H1 (cell line): ENCODE data around the gene SBF2. TPM values are rescaled to one million over a fixed set of nuclear protein-coding genes. Genes with fewer than 3 reads are reported as not detected.

Experiments
- CTCF ChIA-PET: fragments of 300-600 bp; sonication (Branson Sonifier 250); formaldehyde crosslinking; loops from one replicate; lab custom pipeline; 2021; ENCODE audit not compliant: partially characterized antibody; lab: Charles Lee
- POLR2A ChIA-PET: fragments of 300-600 bp; sonication (Branson Sonifier 250); formaldehyde crosslinking; loops from one replicate; lab custom pipeline; 2021; ENCODE audit warnings: inconsistent platforms; ENCODE audit not compliant: partially characterized antibody; lab: Charles Lee
- DNase-seq, 2 experiments: peaks; one replicate each; pipeline versions ENCODE4 v3.0.0 to v3.0.0-alpha.2; 2010 to 2022; ENCODE audit warnings: low spot score in 2 of 2, low read depth in 1 of 2, mixed read lengths in 1 of 2
- FAIRE-seq: peaks from 2 replicates; lab custom pipeline; 2011; peaks lifted over from hg19 to GRCh38; lab: Jason Lieb, UNC
- H2AFZ ChIP-seq: 2 replicates; pipeline ENCODE4 v1.8.1; 2012; ENCODE audit warnings: low read length, inconsistent platforms
- H2AK5ac ChIP-seq: 2 replicates; pipeline ENCODE4 v1.6.1; 2013; ENCODE audit warnings: low read depth, low read length
- H2BK120ac ChIP-seq: replicated peaks from 2 replicates; pipeline ENCODE3; 2013; ENCODE audit warnings: low read depth, low read length, inconsistent platforms
- H2BK12ac ChIP-seq: 2 replicates; pipeline ENCODE4 v1.6.1; 2013; ENCODE audit warnings: low read depth, low read length
- H2BK15ac ChIP-seq: 2 replicates; pipeline ENCODE4 v1.6.1; 2013; ENCODE audit warnings: low read length
- H2BK20ac ChIP-seq: 2 replicates; pipeline ENCODE4 v1.6.1; 2013; ENCODE audit warnings: low read length
- H2BK5ac ChIP-seq: 2 replicates; pipeline ENCODE4 v1.6.1; 2013; ENCODE audit warnings: low read depth, low read length
- H3K14ac ChIP-seq: 2 replicates; pipeline ENCODE4 v1.6.1; 2013; ENCODE audit warnings: inconsistent platforms; ENCODE audit not compliant: insufficient read length
- H3K18ac ChIP-seq: 2 replicates; pipeline ENCODE4 v1.6.1; 2013; ENCODE audit warnings: low read length; ENCODE audit errors: extremely low read depth
- H3K23ac ChIP-seq: 2 replicates; pipeline ENCODE4 v1.6.1; 2013; ENCODE audit warnings: inconsistent platforms; ENCODE audit not compliant: insufficient read length
- H3K23me2 ChIP-seq: 2 replicates; pipeline ENCODE4 v1.6.1; 2013; ENCODE audit warnings: low read depth, low read length
- H3K27ac ChIP-seq: 2 replicates; pipeline ENCODE4 v1.6.1; 2011; ENCODE audit warnings: low read depth, low read length, inconsistent platforms
- H3K27me3 ChIP-seq, 4 experiments: replicated peaks in 1 of 4; 1 replicate in 1 of 4; 2 replicates in 3 of 4; pipeline versions ENCODE4 v1.6.1 to v1.8.1; 2011 to 2013; ENCODE audit warnings: low read length in 3 of 4, mild to moderate bottlenecking in 3 of 4, inconsistent platforms in 2 of 4, mixed read lengths in 2 of 4, moderate library complexity in 1 of 4; ENCODE audit not compliant: control insufficient read depth in 3 of 4, insufficient read depth in 3 of 4; ENCODE audit errors: extremely low read depth in 1 of 4
- H3K36me3 ChIP-seq, 4 experiments: 2 replicates each; pipeline versions ENCODE4 v1.6.1 to v1.8.1; 2011 to 2013; ENCODE audit warnings: mild to moderate bottlenecking in 4 of 4, low read length in 3 of 4, moderate library complexity in 2 of 4, control low read depth in 1 of 4, inconsistent platforms in 1 of 4; ENCODE audit not compliant: insufficient read depth in 4 of 4, control insufficient read depth in 2 of 4
- H3K4ac ChIP-seq: replicated peaks from 2 replicates; pipeline ENCODE3; 2013; ENCODE audit warnings: low read length, low read depth, mixed read lengths, inconsistent platforms; ENCODE audit not compliant: insufficient read length
- H3K4me1 ChIP-seq, 4 experiments: replicated peaks in 1 of 4; 1 replicate in 1 of 4; 2 replicates in 3 of 4; pipeline versions ENCODE4 v1.6.1 to v1.8.1; 2011 to 2013; ENCODE audit warnings: low read length in 3 of 4, inconsistent platforms in 2 of 4, mixed read lengths in 1 of 4; ENCODE audit not compliant: insufficient read depth in 4 of 4, control insufficient read depth in 3 of 4
- H3K4me2 ChIP-seq, 2 experiments: 2 replicates each; pipeline versions ENCODE4 v1.6.1 to v1.8.1; 2011 to 2013; ENCODE audit warnings: low read depth in 2 of 2, low read length in 2 of 2, control low read depth in 1 of 2, inconsistent platforms in 1 of 2, mild to moderate bottlenecking in 1 of 2; ENCODE audit not compliant: insufficient read depth in 1 of 2
- H3K4me3 ChIP-seq, 4 experiments: fragments of 200-600, 300-600 bp in 1 of 4; sonication (generic), shearing (Covaris generic), sonication (Bioruptor Twin) in 1 of 4; 2 replicates each; pipeline versions ENCODE4 v1.5.1 to v1.8.1; 2011 to 2016; ENCODE audit warnings: low read length in 4 of 4, low read depth in 3 of 4, control low read depth in 2 of 4, inconsistent platforms in 2 of 4, mild to moderate bottlenecking in 2 of 4, mixed read lengths in 1 of 4, moderate library complexity in 1 of 4; ENCODE audit not compliant: insufficient read depth in 2 of 4; ENCODE audit errors: extremely low read depth in 1 of 4
- H3K56ac ChIP-seq: replicated peaks from 2 replicates; pipeline ENCODE3; 2013; ENCODE audit warnings: low read depth, mild to moderate bottlenecking, mixed read lengths, low read length, inconsistent platforms; ENCODE audit not compliant: insufficient read length
- H3K79me1 ChIP-seq: 2 replicates; pipeline ENCODE4 v1.6.1; 2013; ENCODE audit warnings: low read depth, low read length, control low read depth
- H3K79me2 ChIP-seq, 2 experiments: 2 replicates each; pipeline versions ENCODE4 v1.6.1 to v1.8.1; 2012 to 2013; ENCODE audit warnings: low read length in 2 of 2, mild to moderate bottlenecking in 2 of 2, inconsistent platforms in 1 of 2; ENCODE audit not compliant: insufficient read depth in 2 of 2, control insufficient read depth in 1 of 2
- H3K9ac ChIP-seq, 4 experiments: replicated peaks in 1 of 4; 1 replicate in 1 of 4; 2 replicates in 3 of 4; pipeline versions ENCODE4 v1.6.1 to v1.8.1; 2011 to 2013; ENCODE audit warnings: low read depth in 3 of 4, low read length in 3 of 4, control low read depth in 2 of 4, mild to moderate bottlenecking in 2 of 4, moderate library complexity in 2 of 4, inconsistent platforms in 1 of 4; ENCODE audit errors: extremely low read depth in 1 of 4
- H3K9me3 ChIP-seq, 2 experiments: 2 replicates each; pipeline versions ENCODE4 v1.6.1 to v1.8.1; 2012 to 2013; ENCODE audit warnings: mild to moderate bottlenecking in 2 of 2, moderate library complexity in 2 of 2, control low read depth in 1 of 2, inconsistent platforms in 1 of 2, low read depth in 1 of 2, low read length in 1 of 2, mixed read lengths in 1 of 2; ENCODE audit not compliant: insufficient read depth in 2 of 2
- H4K20me1 ChIP-seq, 2 experiments: replicated peaks in 1 of 2; 2 replicates each; pipeline versions ENCODE3 to v1.8.1; 2011 to 2013; ENCODE audit warnings: inconsistent platforms in 2 of 2, low read length in 2 of 2, mild to moderate bottlenecking in 1 of 2; ENCODE audit not compliant: insufficient read depth in 2 of 2, control insufficient read depth in 1 of 2
- H4K5ac ChIP-seq: 2 replicates; pipeline ENCODE4 v1.6.1; 2013; ENCODE audit warnings: low read length, low read depth, mixed read lengths, inconsistent platforms; ENCODE audit not compliant: insufficient read length
- H4K8ac ChIP-seq: 2 replicates; pipeline ENCODE4 v1.8.0; 2013; ENCODE audit warnings: mild to moderate bottlenecking, moderate library complexity, low read length, inconsistent platforms; ENCODE audit not compliant: insufficient read depth; ENCODE audit errors: extremely low read depth
- H4K91ac ChIP-seq: replicated peaks from 2 replicates; pipeline ENCODE3; 2013; ENCODE audit warnings: low read length, mixed read lengths, inconsistent platforms; ENCODE audit not compliant: insufficient read length
- CHD2 ChIP-seq: IDR thresholded peaks from 2 replicates; pipeline ENCODE4 v1.6.1; 2012; ENCODE audit warnings: low read length, improper control_type of control experiment
- EGR1 ChIP-seq: IDR thresholded peaks from 2 replicates; pipeline ENCODE4 v1.6.1; 2011; ENCODE audit warnings: low read depth, low read length, borderline replicate concordance
- SIN3A ChIP-seq, 2 experiments: IDR thresholded peaks in 1 of 2; conservative IDR thresholded peaks in 1 of 2; 2 replicates each; pipeline ENCODE4 v1.6.1; 2011 to 2012; ENCODE audit warnings: low read length in 2 of 2, improper control_type of control experiment in 1 of 2, low read depth in 1 of 2, mild to moderate bottlenecking in 1 of 2
- ZNF274 ChIP-seq: IDR thresholded peaks from 2 replicates; pipeline ENCODE4 v1.7.0; 2012; ENCODE audit warnings: low read length, borderline replicate concordance; ENCODE audit errors: extremely low read depth
- WGBS, 2 experiments: shearing (Covaris generic) in 1 of 2; methylation state at CpG; one replicate each; pipeline versions ENCODE4 v1.1.6 to v1.1.7; 2013 to 2015; ENCODE audit warnings: low lambda C conversion rate in 2 of 2, mixed read lengths in 2 of 2, inconsistent platforms in 1 of 2, low coverage in 1 of 2, missing lambda C conversion rate in 1 of 2; ENCODE audit not compliant: insufficient replicate concordance in 2 of 2, insufficient coverage in 1 of 2, insufficient read length in 1 of 2; ENCODE audit errors: extremely low coverage in 1 of 2, missing lambda C conversion rate in 1 of 2; 5-methylcytosine and 5-hydroxymethylcytosine counted together
- polyA plus RNA-seq, 7 experiments: library from polyadenylated mRNA; depleted of rRNA in 3 of 7; stranded (reverse) in 5 of 7; unstranded in 2 of 7; fragments of >200 nt in 5 of 7; fragments of 200-250 nt in 2 of 7; gene quantifications; 1 replicate in 5 of 7; 2 replicates in 1 of 7; 4 replicates in 1 of 7; pipeline versions ENCODE4 v1.2.1 to v1.2.3, GENCODE V29; 2011 to 2013; ENCODE audit warnings: missing spikeins in 2 of 7, mixed read lengths in 2 of 7
- total RNA-seq: library from RNA; stranded (reverse); fragmentation: NEBNext Ultra II Directional; extraction: Animal tissue kit (Norgen Biotek cat#: 25700); gene quantifications from 2 replicates; pipeline ENCODE4 v1.2.1, GENCODE V29; 2021

SBF2 gene
- total and polyA plus RNA-seq, 2 of the 8 experiments (the other 6 are each of a cell fraction or from before 2014, with no cell fraction given): 36.7 to 50.5 TPM

DNA sequence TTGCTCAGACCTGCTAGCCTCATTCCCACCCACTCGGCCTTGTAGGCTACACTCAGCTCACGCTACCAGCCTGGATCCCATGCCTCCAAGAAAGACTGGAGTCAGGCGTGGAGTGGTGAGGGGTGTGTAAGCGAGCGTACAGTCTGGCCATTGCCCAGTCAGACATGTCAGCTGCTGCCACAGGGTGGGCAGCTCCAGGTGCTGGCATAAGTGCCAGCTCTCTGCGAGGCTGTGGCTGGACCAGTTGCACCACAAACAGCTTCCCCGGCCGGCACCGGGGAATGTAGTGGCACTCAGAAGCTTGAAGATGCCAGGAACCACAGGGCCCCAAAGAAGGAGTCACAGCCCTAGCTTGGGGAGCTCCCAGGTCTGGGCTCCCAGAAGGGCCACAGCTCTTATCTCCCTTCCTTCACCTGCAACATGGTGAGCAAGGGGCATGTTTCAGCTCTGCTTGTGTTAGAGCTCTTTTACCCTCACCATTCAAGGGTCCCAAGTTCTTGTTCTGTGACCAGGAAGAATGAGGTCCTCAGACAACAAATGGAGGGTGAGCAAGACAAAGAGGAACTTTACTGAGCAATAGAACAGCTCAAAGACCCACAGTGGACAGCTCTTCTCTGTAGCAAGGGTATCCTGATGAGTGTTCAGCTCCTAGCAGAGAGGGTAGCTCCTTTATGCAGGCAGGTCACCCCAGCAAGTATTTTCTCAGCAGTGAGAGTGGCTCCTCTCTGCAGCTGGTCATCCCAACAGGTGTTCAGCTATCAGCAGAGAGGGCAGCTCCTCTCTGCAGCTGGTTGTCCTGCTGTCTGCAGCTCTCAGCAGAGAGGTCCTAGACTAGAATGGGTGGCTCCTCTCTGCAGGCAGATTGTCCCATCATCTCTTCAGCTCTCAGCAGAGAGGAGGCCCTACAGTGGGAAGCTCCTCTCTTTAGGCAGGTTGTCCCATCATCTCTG, 6.0 kb downstream of the SBF2 start:
- Histone ChIP-seq H3K4ac (no peak overlapping the region), H2BK20ac (no peak overlapping the region), H3K14ac (no peak overlapping the region), H3K23ac (no peak overlapping the region), H3K79me2 (peaks cover 0 to 89% of the 10 kb centered on the region in 2 experiments; a peak in 2 of 4 replicates), H2BK15ac (no peak overlapping the region), H4K20me1 (peaks cover 2 to 7% of the 10 kb centered on the region in 2 experiments), H4K5ac (no peak overlapping the region), H3K4me1 (peaks cover 3 to 11% (median 6%) of the 10 kb centered on the region in 4 experiments; a peak in 6 of 7 replicates), H2AFZ (no peak overlapping the region), H2BK120ac (no peak overlapping the region), H3K4me2 (no peak overlapping the region), H3K27me3 (no peaks in the 10 kb centered on the region), H3K56ac (no peak overlapping the region), H4K8ac (no peak overlapping the region), H2BK12ac (no peak overlapping the region), H2BK5ac (no peak overlapping the region), H4K91ac (no peak overlapping the region), H3K23me2 (no peaks in the 10 kb centered on the region; the same call in 1 of the 2 replicates), H3K79me1 (peaks cover 7% of the 10 kb centered on the region; the same call in 1 of the 2 replicates), H3K27ac (no peak overlapping the region), H3K36me3 (no peaks in the 10 kb centered on the region), H3K18ac (no peak overlapping the region), H3K9me3 (no peaks in the 10 kb centered on the region), H3K9ac (no peak overlapping the region), H3K4me3 (no peak overlapping the region), H2AK5ac (no peak overlapping the region)
- no peak for FAIRE-seq
- no peak for TF ChIP-seq CHD2
- no peak for TF ChIP-seq SIN3A (conservative IDR thresholded peaks at IDR 0.05 in 1 of 2, IDR thresholded peaks at IDR 0.05 in 1 of 2; ENCODE audit: low read depth in 1 of 2, low read length in 2 of 2)
- no peak for TF ChIP-seq EGR1
- TF ChIP-seq ZNF274: no peak
- DNase-seq: no peak
- ChIA-PET POLR2A (interaction anchor here (0.8 to 12.5 kb wide), 3 partner anchors 8 to 18 kb away, joined by 3 to 156 read pairs (median 4); partner anchors contain the start of gene ADM), CTCF (interaction anchor here (1.0 to 5.9 kb wide), 5 partner anchors 9 to 106 kb away, joined by 4 to 35 read pairs (median 4); partner anchors contain the start of gene ADM)
- 91% methylated on average over 9 of the region's 9 CpGs; no CpG with 5 or more reads in 1 of the 2 experiments for WGBS, 2 experiments
